HG03135 (cell line): Measurements from ENCODE around the gene MYBBP1A.
"Not testable (repeated sequence)": the region's sequence is repeated elsewhere in the genome, so short reads cannot be mapped to it uniquely, and the experiment has no call there.

Experiments
- ATAC-seq: cut with Tn5 transposase; IDR thresholded peaks from one replicate; pipeline ENCODE4 v1.9.1; 2021; ENCODE audit warnings: mild to moderate bottlenecking, moderate library complexity; ENCODE audit not compliant: unreplicated experiment

MYBBP1A gene

DNA sequence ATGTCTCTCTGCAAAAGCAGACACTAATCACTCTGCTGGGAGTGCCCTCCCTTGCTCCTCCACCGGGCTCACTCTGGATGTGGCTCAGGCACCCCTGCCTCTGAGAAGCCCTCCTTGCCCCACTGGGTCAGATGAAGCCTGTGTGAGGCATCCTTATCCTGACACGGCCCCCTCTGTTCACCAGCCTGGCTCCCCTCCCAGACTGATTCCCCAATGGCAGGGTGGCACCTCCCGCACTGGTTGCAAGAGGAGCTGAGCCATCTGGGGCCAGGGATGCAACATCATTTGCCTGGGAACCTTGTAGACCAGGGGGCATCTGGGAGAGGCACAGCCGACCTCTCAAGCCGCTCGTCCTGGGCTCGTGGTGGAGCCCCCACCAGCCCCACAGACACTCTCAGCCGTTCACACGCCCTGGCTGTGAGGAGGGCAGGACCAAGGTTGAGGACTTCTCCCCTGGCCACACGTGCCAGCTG is 35.8 kb upstream of the MYBBP1A start:
- ATAC-seq: no peak

DNA sequence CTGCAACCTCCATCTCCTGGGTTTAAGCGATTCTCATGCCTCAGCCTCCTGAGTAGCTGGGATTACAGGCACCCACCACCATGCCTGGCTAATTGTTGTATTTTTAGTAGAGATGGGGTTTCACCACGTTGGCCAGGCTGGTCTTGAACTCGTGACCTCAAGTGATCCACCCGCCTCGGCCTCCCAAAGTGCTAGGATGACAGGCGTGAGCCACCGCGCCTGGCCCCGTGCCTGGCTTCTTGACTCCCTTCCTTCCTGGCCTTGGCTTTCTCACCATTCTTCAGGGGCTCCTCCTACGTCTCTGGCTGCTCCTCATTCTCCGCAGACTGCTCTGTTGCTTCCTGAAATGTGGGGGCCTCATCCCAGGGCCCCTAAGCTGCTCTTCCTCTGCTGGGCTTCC is 34.9 kb upstream of the MYBBP1A start:
- ATAC-seq: not testable (repeated sequence)

GRCh38 chr17:4588898-4589625 is 33.9 kb upstream of the MYBBP1A start:
- ATAC-seq: no peak

DNA sequence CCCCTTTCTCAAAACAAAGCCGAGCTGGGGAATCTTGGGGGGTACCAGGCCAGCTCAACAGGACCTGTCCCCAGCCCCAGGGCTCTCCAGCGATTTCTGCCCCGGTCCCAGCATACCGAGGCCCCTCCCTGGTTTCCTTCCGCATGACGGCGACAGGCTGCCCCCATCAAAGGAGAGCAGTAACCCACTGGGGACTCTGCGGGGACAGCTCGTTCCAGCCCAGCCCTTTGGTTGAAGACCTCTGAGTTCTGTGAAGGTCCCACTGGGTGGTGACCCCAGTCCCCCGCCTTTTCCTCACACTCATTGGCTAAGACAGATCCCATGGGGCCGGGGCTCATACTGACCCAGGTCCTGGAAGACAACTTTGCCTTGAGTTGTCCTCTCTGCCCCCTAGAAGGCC is 33.2 kb upstream of the MYBBP1A start:
- ATAC-seq: no peak

DNA sequence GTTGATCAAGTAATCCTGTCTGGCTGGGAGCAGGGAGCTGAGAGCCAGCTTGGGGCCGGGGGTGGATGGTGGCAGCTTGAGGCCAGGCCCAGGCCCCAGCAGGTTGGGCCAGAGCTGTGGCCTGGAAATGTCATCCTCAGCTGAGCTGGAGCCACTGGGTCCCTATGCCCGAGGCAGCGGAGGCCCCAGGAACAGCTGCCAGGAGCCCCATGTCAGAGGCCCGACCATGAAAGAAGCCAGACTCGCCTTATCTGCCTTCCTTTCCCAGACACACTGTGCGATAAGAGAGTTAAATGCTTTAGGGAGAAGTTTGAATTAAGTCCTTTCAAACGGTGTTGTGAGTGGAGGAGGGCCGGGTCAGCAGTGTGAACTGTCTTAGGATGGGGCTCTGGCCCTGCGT is 32.6 kb upstream of the MYBBP1A start:
- no peak for ATAC-seq

- ATAC-seq: no peak
Observed at GRCh38 chr17:4587195-4587594, 32.0 kb upstream of the MYBBP1A start.

GRCh38 chr17:4586043-4586442 is 30.9 kb upstream of the MYBBP1A start:
- no peak for ATAC-seq

DNA sequence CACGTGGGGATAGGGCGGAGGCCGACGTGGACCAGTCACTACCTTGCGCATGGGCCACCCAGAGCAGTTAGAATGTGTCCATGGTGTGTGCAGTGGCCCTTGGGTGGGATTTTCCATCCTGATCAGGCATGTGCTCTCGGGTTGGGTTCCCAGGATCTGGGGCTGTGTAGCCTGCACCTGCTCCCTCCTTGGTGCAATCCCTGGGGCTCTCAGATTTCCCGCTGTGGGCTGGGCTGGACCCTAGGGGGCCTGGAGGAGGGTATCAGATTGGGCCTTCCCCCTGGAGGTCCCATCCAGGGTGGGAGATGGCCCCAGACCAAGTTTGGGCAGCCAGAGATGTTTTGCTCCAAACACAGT is 30.4 kb upstream of the MYBBP1A start:
- ATAC-seq: no peak

GRCh38 chr17:4584917-4585637 is 29.9 kb upstream of the MYBBP1A start:
- no peak for ATAC-seq

- ATAC-seq: no peak
Observed at GRCh38 chr17:4584101-4584916, 29.1 kb upstream of the MYBBP1A start, which contains the start of gene SMTNL2. Gene SMTNL2, plus strand, starts transcription at chr17:4584529. Its CDS starts 77 bp downstream, at chr17:4584606.

GRCh38 chr17:4583782-4584100 is 28.6 kb upstream of the MYBBP1A start:
- no peak for ATAC-seq

DNA sequence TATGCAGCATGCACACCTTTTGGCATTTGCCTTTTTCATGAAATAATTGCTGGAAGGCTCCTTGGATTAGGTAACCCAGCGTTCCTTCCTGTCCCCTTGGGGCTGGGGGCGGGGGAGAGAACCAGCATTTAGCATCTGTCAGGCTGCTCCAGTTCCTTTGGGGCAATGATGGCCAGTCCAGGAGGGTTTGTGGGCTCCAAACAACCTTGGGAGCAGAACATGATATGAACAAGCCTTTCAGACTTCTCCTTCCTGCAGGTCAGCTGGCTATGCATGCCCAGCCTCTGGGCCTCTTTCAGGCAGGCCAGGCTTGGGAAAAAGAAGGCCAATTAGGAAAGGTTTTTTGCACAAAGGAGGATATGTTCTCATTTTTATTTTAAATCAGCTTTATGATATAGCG is 28.0 kb upstream of the MYBBP1A start:
- ATAC-seq: no peak

DNA sequence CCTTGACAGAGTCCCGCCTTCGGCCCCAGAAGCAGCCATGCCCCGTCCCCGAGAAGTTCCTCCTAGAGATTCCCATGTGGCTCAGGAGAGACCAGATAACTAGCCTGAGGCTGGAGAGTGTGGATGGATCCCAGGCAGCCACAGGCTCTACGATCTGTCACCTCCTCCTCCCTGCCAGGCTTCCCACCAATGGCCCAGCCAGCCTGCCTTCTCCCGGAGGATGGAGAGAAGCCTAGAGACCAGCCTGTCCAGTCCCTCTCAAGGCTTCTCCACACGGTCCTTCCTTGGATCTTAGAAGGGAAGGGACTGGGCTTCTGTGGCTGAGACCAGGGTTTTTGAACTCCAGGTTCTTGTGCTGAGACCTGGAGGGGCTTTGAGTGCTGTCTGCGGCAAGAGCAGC is 27.5 kb upstream of the MYBBP1A start:
- ATAC-seq: no peak

DNA sequence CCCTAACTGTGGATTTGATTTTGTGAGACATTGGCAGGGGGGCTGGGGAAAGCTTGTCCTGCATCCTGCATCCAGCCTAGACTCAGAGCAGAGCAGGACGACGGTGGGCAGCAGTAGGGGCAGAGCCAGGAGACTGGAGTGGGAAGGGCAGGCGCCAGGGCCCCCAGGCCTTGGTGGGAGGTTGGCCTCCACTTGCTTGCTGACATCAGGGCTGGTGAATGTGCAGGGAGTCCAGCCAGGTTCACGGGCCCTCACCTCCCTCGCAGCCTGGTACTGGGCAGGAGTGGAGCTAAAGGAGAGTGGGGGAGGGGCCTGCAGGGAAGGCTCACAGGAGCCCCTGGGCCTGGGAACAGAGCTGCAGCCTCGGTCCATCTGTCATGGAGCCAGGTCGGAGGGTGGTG is 26.9 kb upstream of the MYBBP1A start:
- no peak for ATAC-seq

DNA sequence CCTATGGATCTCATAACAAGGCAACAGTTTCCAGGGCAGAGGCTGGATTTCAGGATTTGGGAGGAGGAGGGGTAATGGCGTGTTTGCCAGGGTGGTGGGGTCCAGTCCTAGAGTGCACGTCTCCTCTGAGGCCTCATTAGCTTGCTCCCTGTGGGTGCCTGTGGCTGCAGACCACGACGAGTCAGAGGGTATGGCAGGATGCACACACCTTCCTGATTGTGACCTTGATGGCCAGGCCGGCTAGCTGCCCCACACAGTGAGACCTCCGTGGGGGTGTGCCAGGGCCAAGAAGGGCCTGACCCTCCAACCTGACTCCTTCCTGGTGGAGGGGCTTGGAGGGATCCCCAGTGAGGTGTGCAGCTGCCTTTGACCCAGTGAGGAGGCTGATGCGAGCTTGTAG is 25.1 kb upstream of the MYBBP1A start:
- ATAC-seq: no peak

DNA sequence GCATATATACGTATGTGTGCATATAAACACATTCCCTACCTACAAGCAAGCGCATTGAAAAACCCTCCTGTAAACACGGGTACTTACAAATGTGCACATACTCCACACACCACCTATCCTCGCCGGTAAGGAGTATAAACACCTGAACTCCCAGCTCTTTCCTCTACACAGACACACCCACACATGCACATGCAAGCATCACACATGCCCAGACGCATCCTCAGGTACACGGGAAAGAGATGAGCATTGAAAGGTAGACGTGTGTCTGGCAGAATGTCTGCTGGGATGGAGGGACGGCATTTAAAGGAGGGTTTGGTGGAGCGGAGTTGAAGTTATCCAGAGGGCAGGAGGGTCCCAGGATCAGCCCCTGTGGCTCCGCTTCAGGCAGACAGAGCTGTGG is 24.5 kb upstream of the MYBBP1A start:
- ATAC-seq: no peak

- not testable (repeated sequence) for ATAC-seq
Observed at GRCh38 chr17:4578349-4578748, 23.2 kb upstream of the MYBBP1A start.

GRCh38 chr17:4577386-4577993 is 22.3 kb upstream of the MYBBP1A start:
- ATAC-seq: no peak

DNA sequence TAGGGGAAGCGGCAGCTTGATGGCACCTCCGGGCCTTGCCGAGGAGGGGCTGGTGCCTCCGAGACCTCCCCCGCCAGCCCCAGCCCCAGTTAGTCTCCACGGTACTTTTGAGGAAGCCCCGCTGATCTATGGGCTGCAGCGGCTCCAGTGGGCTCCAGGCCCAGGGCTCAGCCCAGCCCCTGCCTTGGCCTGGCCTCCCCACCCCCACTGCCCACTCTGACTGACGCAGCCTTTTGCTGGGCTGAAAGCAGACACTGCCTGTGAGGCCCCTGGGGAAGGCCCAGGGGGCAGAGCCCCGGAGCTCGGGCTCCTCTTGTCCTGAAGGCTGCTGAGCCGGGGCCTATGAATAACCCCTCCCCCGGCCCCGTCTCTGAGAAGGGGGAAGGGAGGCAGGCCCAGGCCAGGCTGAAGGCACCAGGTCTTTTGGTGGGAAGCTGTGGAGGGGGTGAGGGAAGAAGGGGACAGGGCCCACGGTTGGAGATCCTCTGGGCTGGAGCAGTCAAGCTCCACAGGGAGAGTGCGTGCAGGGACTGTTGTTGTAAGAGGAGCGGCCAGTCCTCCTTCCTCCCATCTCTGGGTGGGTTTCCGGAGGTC is 21.6 kb upstream of the MYBBP1A start:
- ATAC-seq: no peak

DNA sequence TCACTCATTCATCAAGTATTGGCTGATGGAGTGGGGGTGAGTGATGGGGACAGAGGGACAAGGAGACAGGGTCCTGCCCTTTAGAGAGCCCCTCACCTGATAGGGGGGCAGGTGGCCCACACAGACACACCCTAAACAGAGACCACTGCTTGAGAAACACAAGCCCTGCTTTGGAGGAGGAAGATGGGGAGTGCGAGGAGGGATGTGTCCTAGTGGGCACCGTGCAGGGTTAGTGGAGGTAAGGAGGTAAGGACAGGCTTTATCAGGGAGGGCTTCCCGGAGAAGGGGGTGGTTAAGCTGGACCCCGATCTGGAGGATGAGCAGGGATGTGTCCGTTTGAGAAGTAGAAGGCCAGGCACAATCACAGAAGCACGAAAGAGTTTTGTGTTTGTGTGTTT is 21.0 kb upstream of the MYBBP1A start:
- ATAC-seq: no peak

- no peak for ATAC-seq
Observed at GRCh38 chr17:4574448-4575045, 19.4 kb upstream of the MYBBP1A start.
